ENCODE results near the gene DDX25.

DNA sequence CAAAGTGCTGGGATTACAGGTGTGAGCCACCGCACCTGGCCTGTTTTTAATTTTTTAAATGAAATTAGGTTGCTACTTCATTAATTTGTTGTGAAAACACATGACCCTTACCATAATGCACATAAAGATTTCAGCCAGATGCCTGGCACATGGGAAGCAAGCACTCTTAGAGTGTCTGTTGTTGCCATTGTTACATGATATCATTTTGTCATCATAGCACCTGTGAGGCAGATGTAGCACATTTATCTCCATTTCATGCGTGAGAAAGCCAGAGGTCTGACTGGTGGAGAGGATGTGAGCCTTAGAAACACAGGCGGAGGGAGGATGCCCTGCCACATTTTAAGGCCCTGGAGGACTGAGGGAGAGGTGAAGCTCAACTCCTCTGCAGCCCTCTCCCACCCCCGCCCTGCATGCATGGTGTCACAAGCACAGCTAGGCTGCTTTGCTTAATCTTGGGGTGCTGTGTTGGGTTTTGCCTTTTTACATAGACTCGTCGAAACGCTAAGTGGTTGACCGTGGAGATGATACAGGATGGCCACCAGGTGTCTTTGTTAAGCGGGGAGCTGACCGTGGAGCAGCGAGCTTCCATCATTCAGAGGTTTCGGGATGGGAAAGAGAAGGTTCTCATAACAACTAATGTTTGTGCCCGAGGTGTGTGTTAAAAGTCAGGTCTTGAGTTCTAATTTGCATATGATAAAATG, 14.0 kb downstream of the DDX25 start:
- TF ChIP-seq POLR2AphosphoS5 (IDR thresholded peaks at IDR 0.05) = no peak
- TF ChIP-seq EP300 (IDR thresholded peaks at IDR 0.05) = no peak
- TF ChIP-seq CTCF (IDR thresholded peaks at IDR 0.05) = no peak
